Right lobe of liver (tissue), 4 donors: Measurements from ENCODE around the gene METTL26.

Experiments
- POLR2A ChIP-seq: fragments of 450-650 bp; IDR thresholded peaks from one replicate; pipeline ENCODE4 v1.6.1; 2017; ENCODE audit warnings: antibody characterized with exemption, mild to moderate bottlenecking
- TF ChIP-seq, protein P1 (sequence below), 4 donors: fragments of 200-600 bp in 3 of 4; fragments of 450-650 bp in 1 of 4; IDR thresholded peaks; one replicate each; pipeline versions ENCODE4 v1.5.1 to v1.8.0; 2016 to 2022; ENCODE audit warnings: antibody characterized with exemption in 4 of 4, mild to moderate bottlenecking in 2 of 4
- donor health status: DM: no; HTN: no; CAD: no.
- donor health status: DM: no; HTN: no; CAD: no.
- donor health status: DM: no; HTN: yes; CAD: no.

DNA sequence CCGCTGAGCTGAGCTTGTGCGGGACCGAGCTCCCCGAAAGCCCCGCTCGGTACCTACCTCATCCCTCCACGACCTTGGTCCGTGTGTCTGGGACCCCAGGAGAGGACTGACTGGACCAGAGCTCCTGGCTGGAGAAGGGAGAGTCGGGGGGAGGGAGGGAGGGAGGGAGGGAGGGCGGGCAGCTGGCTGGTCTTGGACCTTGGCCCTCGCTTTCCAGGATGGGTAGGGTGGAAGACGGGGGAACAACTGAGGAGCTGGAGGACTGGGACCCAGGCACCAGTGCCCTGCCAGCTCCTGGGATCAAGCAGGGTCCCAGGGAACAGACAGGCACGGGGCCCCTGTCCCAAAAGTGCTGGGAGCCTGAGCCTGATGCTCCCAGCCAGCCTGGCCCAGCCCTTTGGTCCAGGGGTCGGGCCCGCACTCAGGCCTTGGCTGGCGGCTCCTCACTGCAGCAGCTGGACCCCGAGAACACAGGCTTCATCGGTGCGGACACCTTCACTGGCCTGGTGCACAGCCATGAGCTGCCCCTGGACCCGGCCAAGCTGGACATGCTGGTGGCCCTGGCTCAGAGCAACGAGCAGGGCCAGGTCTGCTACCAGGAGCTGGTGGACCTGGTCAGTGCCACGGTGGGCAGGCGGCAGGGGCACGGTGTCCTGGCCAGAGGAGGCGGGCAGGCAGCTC, 39.9 kb upstream of the METTL26 start:
- TF ChIP-seq, protein P1, sequence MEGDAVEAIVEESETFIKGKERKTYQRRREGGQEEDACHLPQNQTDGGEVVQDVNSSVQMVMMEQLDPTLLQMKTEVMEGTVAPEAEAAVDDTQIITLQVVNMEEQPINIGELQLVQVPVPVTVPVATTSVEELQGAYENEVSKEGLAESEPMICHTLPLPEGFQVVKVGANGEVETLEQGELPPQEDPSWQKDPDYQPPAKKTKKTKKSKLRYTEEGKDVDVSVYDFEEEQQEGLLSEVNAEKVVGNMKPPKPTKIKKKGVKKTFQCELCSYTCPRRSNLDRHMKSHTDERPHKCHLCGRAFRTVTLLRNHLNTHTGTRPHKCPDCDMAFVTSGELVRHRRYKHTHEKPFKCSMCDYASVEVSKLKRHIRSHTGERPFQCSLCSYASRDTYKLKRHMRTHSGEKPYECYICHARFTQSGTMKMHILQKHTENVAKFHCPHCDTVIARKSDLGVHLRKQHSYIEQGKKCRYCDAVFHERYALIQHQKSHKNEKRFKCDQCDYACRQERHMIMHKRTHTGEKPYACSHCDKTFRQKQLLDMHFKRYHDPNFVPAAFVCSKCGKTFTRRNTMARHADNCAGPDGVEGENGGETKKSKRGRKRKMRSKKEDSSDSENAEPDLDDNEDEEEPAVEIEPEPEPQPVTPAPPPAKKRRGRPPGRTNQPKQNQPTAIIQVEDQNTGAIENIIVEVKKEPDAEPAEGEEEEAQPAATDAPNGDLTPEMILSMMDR (IDR thresholded peaks at IDR 0.05): no peak
- no peak for TF ChIP-seq POLR2A
